Measurements from ENCODE around the gene BRD1.

DNA sequence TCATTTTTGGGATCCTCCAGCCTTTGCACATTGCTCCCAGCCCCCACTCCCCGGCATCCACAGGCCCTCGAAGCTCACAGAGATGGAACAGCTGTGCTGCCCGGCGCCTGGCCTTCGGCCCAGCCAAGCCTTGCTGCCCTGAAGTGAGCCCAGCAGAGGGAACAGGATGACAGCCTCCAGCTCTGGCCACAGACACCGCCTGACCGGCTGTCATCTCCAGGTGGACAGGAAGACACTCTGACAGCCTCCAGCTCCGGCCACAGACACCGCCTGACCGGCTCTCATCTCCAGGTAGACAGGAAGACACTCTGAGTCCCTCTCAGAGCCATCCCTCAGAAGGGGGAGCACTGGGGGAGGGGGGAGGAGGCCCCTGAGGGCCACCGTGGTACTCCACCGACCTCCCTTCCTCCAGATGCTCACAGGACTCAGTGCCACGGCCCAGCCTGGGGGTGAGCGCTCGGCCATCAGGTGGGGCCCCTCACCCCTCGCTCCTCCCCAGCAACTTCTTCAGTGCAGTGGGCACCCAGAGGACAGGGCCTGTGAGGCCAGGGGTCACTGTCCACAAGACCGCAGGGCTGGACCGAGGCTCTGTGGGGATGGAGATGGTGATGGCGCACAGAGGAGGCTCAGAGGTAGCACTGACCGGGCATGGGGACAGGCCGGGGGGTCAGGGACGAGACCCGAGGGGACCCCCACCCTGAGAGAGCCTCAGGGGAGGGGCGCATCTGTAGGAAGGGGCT is 58.6 kb downstream of the BRD1 start:
- TF ChIP-seq POLR2A (IDR thresholded peaks at IDR 0.05) = no peak
- peak in 1 of 4 donors; percentile 9 for TF ChIP-seq POLR2AphosphoS5 (IDR thresholded peaks at IDR 0.05)
- no peak for TF ChIP-seq CTCF (IDR thresholded peaks at IDR 0.05)

All from sigmoid colon (tissue), 4 donors.